PC-3 (cell line): ENCODE measurements around the gene SLC34A3. TPM values are rescaled to one million over a fixed set of nuclear protein-coding genes. Genes with fewer than 3 reads are reported as not detected.

ENCODE experiments used
- ATAC-seq: fragments of 200-7000 bp; cut with Tn5 transposase; 2 replicates; pipeline ENCODE4 v1.9.1; 2020; ENCODE audit warnings: mild to moderate bottlenecking, moderate library complexity
- BruUV-seq: library from RNA; stranded (reverse); fragments of 400-500 nt; replicated peaks from 2 replicates; lab custom pipeline; 2021; lab: Mats Ljungman, UMichigan
- CTCF ChIA-PET: fragments of 300-600 bp; sonication (Branson Sonifier 250); formaldehyde crosslinking; loops from one replicate; lab custom pipeline; 2022; ENCODE audit warnings: antibody characterized with exemption; lab: Charles Lee
- POLR2A ChIA-PET: fragments of 300-600 bp; sonication (Branson Sonifier 250); formaldehyde crosslinking; loops from one replicate; lab custom pipeline; 2022; ENCODE audit warnings: antibody characterized with exemption; ENCODE audit not compliant: unreplicated experiment; lab: Charles Lee
- DNase-seq: peaks from one replicate; pipeline ENCODE4 v3.0.0-alpha.2; 2015
- H2AFZ ChIP-seq: fragments of 300-600 bp; sonication (generic); 2 replicates; pipeline ENCODE4 v1.6.0; 2016; ENCODE audit warnings: antibody characterized with exemption, low read length
- H3F3A ChIP-seq: fragments of 300-600 bp; sonication (generic); one replicate; pipeline ENCODE4 v1.6.0; 2017; ENCODE audit warnings: antibody characterized with exemption, low read length, control low read depth, mild to moderate bottlenecking; ENCODE audit not compliant: unreplicated experiment
- H3K27ac ChIP-seq: fragments of 300-600 bp; sonication (generic); 2 replicates; pipeline ENCODE4 v1.5.1; 2016; ENCODE audit warnings: mild to moderate bottlenecking, low read length
- H3K27me3 ChIP-seq: fragments of 300-600 bp; sonication (generic); 2 replicates; pipeline ENCODE4 v1.6.1; 2016; ENCODE audit warnings: low read length, mixed read lengths
- H3K36me3 ChIP-seq: fragments of 300-600 bp; sonication (generic); 2 replicates; pipeline ENCODE4 v1.6.1; 2016; ENCODE audit warnings: low read depth, mixed run types, low read length, mixed read lengths
- H3K4me1 ChIP-seq: fragments of 300-600 bp; sonication (generic); 2 replicates; pipeline ENCODE4 v1.5.1; 2016; ENCODE audit warnings: low read length; ENCODE audit not compliant: insufficient read depth
- H3K4me2 ChIP-seq: fragments of 300-600 bp; sonication (generic); 2 replicates; pipeline ENCODE4 v1.6.0; 2016; ENCODE audit warnings: low read length
- H3K4me3 ChIP-seq: fragments of 300-600 bp; sonication (generic); 2 replicates; pipeline ENCODE4 v1.5.1; 2016; ENCODE audit warnings: mild to moderate bottlenecking, low read length, mixed read lengths
- H3K79me2 ChIP-seq: fragments of 300-600 bp; sonication (generic); 2 replicates; pipeline ENCODE4 v1.6.1; 2017; ENCODE audit warnings: low read length, mixed read lengths
- H3K9ac ChIP-seq: fragments of 300-600 bp; sonication (generic); 2 replicates; pipeline ENCODE4 v1.6.0; 2016; ENCODE audit warnings: mild to moderate bottlenecking, low read length
- H3K9me2 ChIP-seq: fragments of 300-600 bp; sonication (generic); replicated peaks from 2 replicates; pipeline ENCODE4 v1.6.1; 2016; ENCODE audit warnings: mixed run types, low read length, mixed read lengths
- H3K9me3 ChIP-seq: fragments of 300-600 bp; sonication (generic); 2 replicates; pipeline ENCODE4 v1.6.1; 2016; ENCODE audit warnings: low read length, mixed read lengths
- H4K20me1 ChIP-seq: fragments of 300-600 bp; sonication (generic); 2 replicates; pipeline ENCODE4 v1.6.1; 2016; ENCODE audit warnings: low read length, mixed read lengths
- EZH2 ChIP-seq: fragments of 300-600 bp; sonication (generic); IDR thresholded peaks from one replicate; pipeline ENCODE4 v1.6.1; 2017; ENCODE audit warnings: antibody characterized with exemption, mild to moderate bottlenecking, low read length; ENCODE audit not compliant: unreplicated experiment
- EZH2phosphoT487 ChIP-seq: fragments of 300-600 bp; sonication (generic); IDR thresholded peaks from 2 replicates; pipeline ENCODE4 v1.6.1; 2018; ENCODE audit warnings: mild to moderate bottlenecking, antibody characterized with exemption, low read length, borderline replicate concordance
- intact Hi-C: fragments of 100-400 bp; cut with micrococcal nuclease; formaldehyde crosslinking; loops from 2 replicates; pipeline ENCODE4 v1.9.0; 2023
- total RNA-seq: library from RNA; depleted of rRNA; stranded (reverse); fragments of >200 nt; gene quantifications from 2 replicates; pipeline ENCODE4 v1.2.3, GENCODE V29; 2014
- TF ChIP-seq, protein P1 (sequence below): fragments of 300-600 bp; sonication (generic); conservative IDR thresholded peaks from 2 replicates; pipeline ENCODE4 v1.5.1; 2017; ENCODE audit warnings: antibody characterized with exemption, low read depth, mild to moderate bottlenecking, low read length

SLC34A3 gene
- total RNA-seq, 1 experiment from 2014 or later = 1.5 TPM

DNA sequence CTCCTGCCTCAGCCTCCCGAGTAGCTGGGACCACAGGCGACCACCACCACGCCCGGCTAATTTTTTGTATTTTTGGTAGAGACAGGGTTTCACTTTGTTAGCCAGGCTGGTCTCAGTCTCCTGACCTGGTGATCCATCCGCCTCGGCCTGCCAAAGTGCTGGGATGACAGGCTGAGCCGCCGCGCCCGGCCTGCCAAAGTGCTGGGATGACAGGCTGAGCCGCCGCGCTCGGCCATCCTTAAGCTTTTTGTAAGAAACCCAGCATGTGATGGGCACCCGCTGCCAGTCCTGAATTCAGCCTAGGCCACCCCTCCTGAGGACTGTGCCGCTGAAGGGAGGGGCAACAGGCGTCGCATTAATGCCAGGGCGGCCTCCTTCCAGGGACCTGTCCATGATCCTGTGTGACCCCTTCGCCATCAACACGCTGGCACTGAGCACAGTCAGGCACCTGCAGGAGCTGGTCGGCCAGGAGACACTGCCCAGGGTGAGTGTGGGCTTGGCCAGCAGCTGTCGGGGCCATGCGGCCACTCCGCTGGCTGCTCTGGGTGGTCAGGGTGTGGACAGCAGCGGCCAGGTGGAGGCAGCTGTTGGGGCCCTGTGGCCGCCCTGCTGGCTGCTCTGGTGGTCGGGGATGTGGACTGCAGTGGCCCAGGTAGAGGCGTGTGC lies 34.9 kb downstream of the SLC34A3 start:
- Histone ChIP-seq H4K20me1 (no peaks in the 10 kb centered on the region), H3K4me2 (no peak overlapping the region), H3K9me3 (no peaks in the 10 kb centered on the region), H3F3A (no peaks in the 10 kb centered on the region), H3K4me3 (no peak overlapping the region), H3K27ac (no peak overlapping the region), H3K4me1 (no peaks in the 10 kb centered on the region), H3K9ac (no peak overlapping the region), H3K36me3 (0 out of 2 replicates have a peak, but pooled peaks cover 6% of the 10 kb centered on the region), H3K9me2 (no peaks in the 10 kb centered on the region), H3K79me2 (no peaks in the 10 kb centered on the region), H2AFZ (no peak overlapping the region), H3K27me3 (no peaks in the 10 kb centered on the region)
- no peak for TF ChIP-seq EZH2phosphoT487
- TF ChIP-seq EZH2 = no peak
- TF ChIP-seq, protein P1, sequence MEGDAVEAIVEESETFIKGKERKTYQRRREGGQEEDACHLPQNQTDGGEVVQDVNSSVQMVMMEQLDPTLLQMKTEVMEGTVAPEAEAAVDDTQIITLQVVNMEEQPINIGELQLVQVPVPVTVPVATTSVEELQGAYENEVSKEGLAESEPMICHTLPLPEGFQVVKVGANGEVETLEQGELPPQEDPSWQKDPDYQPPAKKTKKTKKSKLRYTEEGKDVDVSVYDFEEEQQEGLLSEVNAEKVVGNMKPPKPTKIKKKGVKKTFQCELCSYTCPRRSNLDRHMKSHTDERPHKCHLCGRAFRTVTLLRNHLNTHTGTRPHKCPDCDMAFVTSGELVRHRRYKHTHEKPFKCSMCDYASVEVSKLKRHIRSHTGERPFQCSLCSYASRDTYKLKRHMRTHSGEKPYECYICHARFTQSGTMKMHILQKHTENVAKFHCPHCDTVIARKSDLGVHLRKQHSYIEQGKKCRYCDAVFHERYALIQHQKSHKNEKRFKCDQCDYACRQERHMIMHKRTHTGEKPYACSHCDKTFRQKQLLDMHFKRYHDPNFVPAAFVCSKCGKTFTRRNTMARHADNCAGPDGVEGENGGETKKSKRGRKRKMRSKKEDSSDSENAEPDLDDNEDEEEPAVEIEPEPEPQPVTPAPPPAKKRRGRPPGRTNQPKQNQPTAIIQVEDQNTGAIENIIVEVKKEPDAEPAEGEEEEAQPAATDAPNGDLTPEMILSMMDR = no peak
- no peak for ATAC-seq
- ChIA-PET CTCF (no interaction called here), POLR2A (no interaction called here)
- intact Hi-C loops = no loop called here
- BruUV-seq = no TSS peak
- no peak for DNase-seq

DNA sequence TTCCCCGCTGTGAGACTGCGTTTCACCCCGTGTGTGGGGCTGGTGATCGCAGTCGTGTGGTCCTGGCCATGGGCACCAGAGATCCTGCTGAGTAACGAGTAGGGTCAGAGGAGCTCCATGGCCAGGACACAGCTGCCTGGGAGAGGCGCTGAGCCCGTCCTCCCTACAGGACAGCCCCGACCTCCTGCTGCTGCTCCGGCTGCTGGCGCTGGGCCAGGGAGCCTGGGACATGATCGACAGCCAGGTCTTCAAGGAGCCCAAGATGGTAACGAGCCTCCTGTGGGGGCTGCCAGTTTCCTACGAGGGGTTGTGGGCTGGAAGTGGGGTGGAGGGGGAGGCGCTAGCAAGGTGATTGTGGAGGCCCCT lies 35.4 kb downstream of the SLC34A3 start:
- no TSS peak for BruUV-seq
- H3K79me2 ChIP-seq = no peaks in the 10 kb centered on the region
- ATAC-seq = no peak
- POLR2A ChIA-PET = no interaction called here
- no peaks in the 10 kb centered on the region for H3F3A ChIP-seq
- CTCF ChIA-PET = no interaction called here
- 0 out of 2 replicates have a peak, but pooled peaks cover 6% of the 10 kb centered on the region for H3K36me3 ChIP-seq
- intact Hi-C loops = no loop called here
- no peaks in the 10 kb centered on the region for H3K4me1 ChIP-seq
- no peak overlapping the region for H3K4me3 ChIP-seq
- H4K20me1 ChIP-seq = no peaks in the 10 kb centered on the region
- no peaks in the 10 kb centered on the region for H3K9me2 ChIP-seq
- H3K4me2 ChIP-seq = no peak overlapping the region
- no peak overlapping the region for H2AFZ ChIP-seq
- H3K27ac ChIP-seq = no peak overlapping the region
- H3K9ac ChIP-seq = no peak overlapping the region
- DNase-seq = no peak
- H3K9me3 ChIP-seq = no peaks in the 10 kb centered on the region
- no peaks in the 10 kb centered on the region for H3K27me3 ChIP-seq
- no peak for TF ChIP-seq EZH2phosphoT487
- TF ChIP-seq, protein P1 = no peak
- TF ChIP-seq EZH2 = no peak

DNA sequence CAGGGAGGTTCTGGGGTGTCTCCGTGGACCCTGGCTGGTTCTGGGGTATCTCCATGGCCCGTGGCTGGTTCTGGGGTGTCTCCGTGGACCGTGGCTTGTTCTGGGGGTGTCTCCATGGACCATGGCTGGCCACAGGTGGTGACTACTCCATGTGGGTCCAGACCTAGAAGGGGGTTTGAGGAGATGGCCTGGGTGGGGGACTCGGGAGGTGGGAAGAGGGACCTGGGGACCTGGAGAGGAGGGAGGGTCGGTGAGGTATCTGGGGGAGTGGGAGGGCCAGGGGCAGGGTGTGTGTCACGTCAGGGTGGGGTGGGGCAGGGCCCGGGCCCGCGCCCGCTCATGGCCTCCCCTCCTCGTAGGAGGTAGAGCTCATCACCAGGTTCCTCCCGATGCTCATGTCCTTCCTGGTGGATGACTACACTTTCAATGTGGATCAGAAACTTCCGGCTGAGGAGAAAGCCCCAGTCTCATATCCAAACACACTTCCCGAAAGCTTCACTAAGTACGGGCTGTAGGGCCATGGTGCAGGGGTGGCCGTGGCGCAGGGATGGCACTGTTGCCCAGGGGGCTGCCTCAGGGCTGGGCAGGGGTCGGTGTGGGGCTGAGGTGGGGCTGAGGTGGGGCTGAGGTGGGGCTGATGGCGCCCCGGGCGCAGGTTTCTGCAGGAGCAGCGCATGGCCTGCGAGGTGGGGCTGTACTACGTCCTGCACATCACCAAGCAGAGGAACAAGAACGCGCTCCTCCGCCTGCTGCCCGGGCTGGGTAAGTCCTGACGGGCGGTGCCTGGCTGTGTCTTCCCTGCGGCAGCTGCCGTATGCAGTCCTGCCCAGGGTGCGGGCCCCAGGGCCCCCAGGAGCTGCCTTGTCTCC lies 36.1 kb downstream of the SLC34A3 start:
- no peaks in the 10 kb centered on the region for H3K9me2 ChIP-seq
- H3F3A ChIP-seq = no peaks in the 10 kb centered on the region
- TF ChIP-seq, protein P1 = no peak
- 0 out of 2 replicates have a peak, but pooled peaks cover 6% of the 10 kb centered on the region for H3K36me3 ChIP-seq
- H3K27ac ChIP-seq = no peak overlapping the region
- H3K4me2 ChIP-seq = no peak overlapping the region
- intact Hi-C loops = no loop called here
- no peaks in the 10 kb centered on the region for H3K9me3 ChIP-seq
- no TSS peak for BruUV-seq
- H3K79me2 ChIP-seq = no peaks in the 10 kb centered on the region
- POLR2A ChIA-PET = no interaction called here
- ATAC-seq = no peak
- H3K4me1 ChIP-seq = no peaks in the 10 kb centered on the region
- DNase-seq = no peak
- CTCF ChIA-PET = no interaction called here
- H2AFZ ChIP-seq = no peak overlapping the region
- H3K9ac ChIP-seq = no peak overlapping the region
- no peak overlapping the region for H3K4me3 ChIP-seq
- H4K20me1 ChIP-seq = no peaks in the 10 kb centered on the region
- H3K27me3 ChIP-seq = no peaks in the 10 kb centered on the region
